Measurements from ENCODE around the gene TOE1.

DNA sequence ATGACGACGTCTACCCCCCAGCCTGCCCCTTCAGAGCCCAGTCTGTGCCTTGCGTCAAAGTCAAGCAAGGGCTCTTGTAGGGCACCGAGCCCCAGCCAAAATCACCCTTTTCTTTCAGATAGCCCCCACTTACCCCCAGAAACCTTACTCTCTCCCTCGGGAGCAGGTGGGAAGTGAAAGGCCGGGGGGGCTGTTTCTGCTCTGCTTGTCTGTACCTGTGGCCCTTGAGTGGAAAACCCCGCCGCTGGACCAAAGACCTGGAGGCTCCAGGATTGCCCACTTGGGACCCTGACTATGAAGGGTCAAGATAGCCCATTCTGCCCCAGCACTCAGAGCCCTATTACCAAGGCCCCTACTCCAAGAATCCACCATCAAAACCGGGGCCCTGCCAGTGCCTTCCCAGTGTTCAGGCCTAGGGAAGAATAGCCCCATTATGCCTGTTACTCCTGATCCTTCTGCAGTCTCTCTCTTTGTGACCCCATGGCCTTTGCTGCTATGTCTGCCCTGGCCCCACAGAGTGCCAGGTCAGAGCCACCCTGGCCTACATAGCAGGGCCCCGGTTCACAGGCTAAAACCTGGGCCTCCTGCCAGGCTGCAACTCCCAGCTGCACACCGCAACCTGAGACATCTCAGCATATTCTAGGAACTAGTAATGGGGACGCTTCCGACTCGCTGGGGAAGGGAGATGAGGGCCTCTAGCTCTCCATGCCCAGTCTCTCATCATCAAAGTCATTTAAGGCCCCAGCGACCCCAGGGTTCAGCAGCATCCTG lies 35.5 kb upstream of the TOE1 start:
- TF ChIP-seq POLR2AphosphoS5 (IDR thresholded peaks at IDR 0.05) (no peak), EP300 (conservative IDR thresholded peaks at IDR 0.05; ENCODE audit: poor library complexity, severe bottlenecking) (no peak), RAD21 (conservative IDR thresholded peaks at IDR 0.05) (no peak), EZH2 (IDR thresholded peaks at IDR 0.05; ENCODE audit: borderline replicate concordance, insufficient read depth, low read length, poor library complexity, severe bottlenecking) (no peak), TAF1 (IDR thresholded peaks at IDR 0.05; ENCODE audit: low read depth) (no peak), MXI1 (conservative IDR thresholded peaks at IDR 0.05; ENCODE audit: poor library complexity, severe bottlenecking) (no peak)
- TF ChIP-seq, protein P1, sequence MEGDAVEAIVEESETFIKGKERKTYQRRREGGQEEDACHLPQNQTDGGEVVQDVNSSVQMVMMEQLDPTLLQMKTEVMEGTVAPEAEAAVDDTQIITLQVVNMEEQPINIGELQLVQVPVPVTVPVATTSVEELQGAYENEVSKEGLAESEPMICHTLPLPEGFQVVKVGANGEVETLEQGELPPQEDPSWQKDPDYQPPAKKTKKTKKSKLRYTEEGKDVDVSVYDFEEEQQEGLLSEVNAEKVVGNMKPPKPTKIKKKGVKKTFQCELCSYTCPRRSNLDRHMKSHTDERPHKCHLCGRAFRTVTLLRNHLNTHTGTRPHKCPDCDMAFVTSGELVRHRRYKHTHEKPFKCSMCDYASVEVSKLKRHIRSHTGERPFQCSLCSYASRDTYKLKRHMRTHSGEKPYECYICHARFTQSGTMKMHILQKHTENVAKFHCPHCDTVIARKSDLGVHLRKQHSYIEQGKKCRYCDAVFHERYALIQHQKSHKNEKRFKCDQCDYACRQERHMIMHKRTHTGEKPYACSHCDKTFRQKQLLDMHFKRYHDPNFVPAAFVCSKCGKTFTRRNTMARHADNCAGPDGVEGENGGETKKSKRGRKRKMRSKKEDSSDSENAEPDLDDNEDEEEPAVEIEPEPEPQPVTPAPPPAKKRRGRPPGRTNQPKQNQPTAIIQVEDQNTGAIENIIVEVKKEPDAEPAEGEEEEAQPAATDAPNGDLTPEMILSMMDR (IDR thresholded peaks at IDR 0.05; ENCODE audit: poor library complexity, severe bottlenecking) = peak; percentile 36
- TF ChIP-seq, protein P2, sequence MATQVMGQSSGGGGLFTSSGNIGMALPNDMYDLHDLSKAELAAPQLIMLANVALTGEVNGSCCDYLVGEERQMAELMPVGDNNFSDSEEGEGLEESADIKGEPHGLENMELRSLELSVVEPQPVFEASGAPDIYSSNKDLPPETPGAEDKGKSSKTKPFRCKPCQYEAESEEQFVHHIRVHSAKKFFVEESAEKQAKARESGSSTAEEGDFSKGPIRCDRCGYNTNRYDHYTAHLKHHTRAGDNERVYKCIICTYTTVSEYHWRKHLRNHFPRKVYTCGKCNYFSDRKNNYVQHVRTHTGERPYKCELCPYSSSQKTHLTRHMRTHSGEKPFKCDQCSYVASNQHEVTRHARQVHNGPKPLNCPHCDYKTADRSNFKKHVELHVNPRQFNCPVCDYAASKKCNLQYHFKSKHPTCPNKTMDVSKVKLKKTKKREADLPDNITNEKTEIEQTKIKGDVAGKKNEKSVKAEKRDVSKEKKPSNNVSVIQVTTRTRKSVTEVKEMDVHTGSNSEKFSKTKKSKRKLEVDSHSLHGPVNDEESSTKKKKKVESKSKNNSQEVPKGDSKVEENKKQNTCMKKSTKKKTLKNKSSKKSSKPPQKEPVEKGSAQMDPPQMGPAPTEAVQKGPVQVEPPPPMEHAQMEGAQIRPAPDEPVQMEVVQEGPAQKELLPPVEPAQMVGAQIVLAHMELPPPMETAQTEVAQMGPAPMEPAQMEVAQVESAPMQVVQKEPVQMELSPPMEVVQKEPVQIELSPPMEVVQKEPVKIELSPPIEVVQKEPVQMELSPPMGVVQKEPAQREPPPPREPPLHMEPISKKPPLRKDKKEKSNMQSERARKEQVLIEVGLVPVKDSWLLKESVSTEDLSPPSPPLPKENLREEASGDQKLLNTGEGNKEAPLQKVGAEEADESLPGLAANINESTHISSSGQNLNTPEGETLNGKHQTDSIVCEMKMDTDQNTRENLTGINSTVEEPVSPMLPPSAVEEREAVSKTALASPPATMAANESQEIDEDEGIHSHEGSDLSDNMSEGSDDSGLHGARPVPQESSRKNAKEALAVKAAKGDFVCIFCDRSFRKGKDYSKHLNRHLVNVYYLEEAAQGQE (IDR thresholded peaks at IDR 0.05; ENCODE audit: borderline replicate concordance) = no peak

All from neural cell (in vitro differentiated cells).